Cardiac septum (tissue), 1 donor: ENCODE data around the gene SGPP2. TPM values are rescaled to one million over a fixed set of nuclear protein-coding genes. Genes with fewer than 3 reads are reported as not detected.

Source experiments
- DNase-seq: peaks from one replicate; pipeline ENCODE4 v3.0.0-alpha.2; 2020; ENCODE audit warnings: low spot score
- intact Hi-C: fragments of 100-400 bp; cut with DNase I; formaldehyde crosslinking; loops from one replicate; pipeline ENCODE4 v1.14.0; 2022
- total RNA-seq: library from RNA; stranded (reverse); fragmentation: NEBNext Ultra II Directional; extraction: Animal tissue kit (Norgen Biotek cat#: 25700); gene quantifications from one replicate; pipeline ENCODE4 v1.2.1, GENCODE V29; 2021
- donor health status: DM: no; HTN: no; CAD: no.

Gene SGPP2
- total RNA-seq, 1 donor from 2014 or later, result 1.0 TPM

GRCh38 chr2:222514901-222515300 lies 90.6 kb downstream of the SGPP2 start:
- intact Hi-C loops, result no loop called here
- DNase-seq, result no peak

GRCh38 chr2:222518570-222519381 lies 94.4 kb downstream of the SGPP2 start:
- intact Hi-C loops, result no loop called here
- DNase-seq, result no peak

GRCh38 chr2:222521099-222521498 lies 96.8 kb downstream of the SGPP2 start:
- DNase-seq, result no peak
- intact Hi-C loops, result no loop called here

DNA sequence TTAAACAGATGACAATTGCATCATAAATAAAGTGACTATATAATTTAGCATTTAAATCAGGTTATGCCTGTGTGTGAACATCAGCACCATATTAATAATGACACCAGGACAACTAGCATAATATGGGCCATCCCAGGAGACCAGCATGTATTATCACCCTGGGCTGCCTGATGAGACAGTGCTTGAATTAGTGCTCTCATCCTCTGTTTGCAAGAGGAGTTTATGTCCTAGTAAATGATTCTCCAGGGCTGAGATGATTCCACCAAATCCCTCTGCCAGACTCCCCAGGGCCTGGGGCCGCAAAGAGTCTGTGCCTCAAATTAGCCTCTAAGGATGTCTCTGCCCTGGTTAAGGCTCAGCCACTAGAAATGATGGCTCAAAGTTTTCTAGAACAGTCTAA lies 97.7 kb downstream of the SGPP2 start:
- DNase-seq, result no peak
- intact Hi-C loops, result no loop called here

DNA sequence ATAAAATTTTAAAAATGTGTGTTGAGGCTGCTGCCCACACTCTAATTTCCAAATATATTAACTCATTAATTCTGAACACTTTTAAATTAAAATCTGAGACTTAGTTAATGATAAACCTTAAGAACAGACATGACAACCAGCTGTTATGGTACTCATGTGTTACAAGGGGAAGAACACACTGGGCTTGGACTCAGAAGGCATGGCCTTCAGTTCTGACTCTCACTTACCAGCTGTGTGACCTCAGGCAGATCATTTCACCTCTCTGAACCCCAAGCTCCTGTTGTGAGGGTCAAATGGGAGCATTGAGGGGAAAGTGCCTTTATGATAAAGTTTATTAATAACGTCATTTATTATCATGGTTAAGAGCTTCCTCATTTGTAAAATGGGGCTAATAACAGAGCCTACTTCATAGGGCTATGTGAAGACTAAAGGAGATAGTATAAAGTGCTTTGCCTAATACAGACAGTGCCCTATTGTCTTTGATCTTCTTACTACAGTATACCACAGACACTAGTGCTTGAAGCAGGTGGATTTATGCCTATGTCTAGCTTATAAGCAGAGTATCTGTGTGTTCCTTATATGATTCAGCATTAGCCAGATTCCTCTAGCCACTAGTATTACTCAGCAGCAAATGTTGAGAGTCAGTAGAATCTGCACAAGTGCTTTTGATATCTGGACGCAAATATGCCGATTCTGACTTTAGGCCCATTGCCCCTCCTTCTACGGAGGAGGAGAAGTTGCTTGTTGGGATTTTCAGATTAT lies 99.6 kb downstream of the SGPP2 start:
- intact Hi-C loops, result no loop called here
- no peak for DNase-seq

- intact Hi-C loops, result no loop called here
- DNase-seq, result no peak
These were observed 101.5 kb downstream of the SGPP2 start for GRCh38 chr2:222525811-222526210.

- DNase-seq, result no peak
- intact Hi-C loops, result no loop called here
These were observed 102.3 kb downstream of the SGPP2 start for GRCh38 chr2:222526480-222527277.

DNA sequence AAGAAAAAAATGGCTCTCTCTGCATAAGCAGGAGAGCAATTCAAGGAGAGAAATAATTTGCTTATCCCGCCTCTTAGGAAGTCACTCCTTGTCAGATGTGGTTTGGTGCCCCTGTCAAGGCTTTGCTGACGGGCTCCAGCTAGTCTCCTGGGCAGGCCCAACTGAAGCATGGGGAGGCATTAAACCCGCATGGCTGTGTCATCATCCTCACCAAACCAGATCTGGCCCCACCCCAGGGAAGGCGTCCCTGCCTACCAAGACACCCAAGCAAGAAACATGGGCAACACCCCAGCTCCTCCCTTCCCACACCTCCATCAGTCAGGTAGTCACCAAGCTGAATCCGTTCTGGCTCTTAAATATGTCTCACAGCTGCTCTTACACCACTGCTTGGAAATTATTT lies 108.0 kb downstream of the SGPP2 start:
- intact Hi-C loops, result no loop called here

DNA sequence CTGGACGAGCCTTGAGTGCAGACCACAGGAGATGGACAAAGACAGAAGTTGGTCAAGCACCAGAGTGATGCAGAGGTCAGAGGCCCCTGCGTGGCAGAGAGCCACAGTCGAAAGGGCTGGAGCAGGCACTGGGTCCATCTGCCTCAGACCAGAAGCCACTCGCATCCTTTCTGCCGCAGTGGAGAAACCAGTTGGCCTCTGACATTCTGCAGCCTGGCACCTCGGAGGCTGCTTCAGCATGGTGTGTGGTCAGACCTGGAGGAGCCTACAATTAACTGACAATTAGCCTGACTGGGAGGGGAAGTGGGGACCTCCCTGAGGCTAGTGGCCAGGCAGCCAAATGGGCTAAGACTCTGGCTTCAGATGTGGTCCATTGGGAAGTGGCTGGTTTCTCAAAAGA lies 111.1 kb downstream of the SGPP2 start:
- intact Hi-C loops, result no loop called here
- DNase-seq, result no peak

More for the DNA sequence above, 108.0 kb downstream of the SGPP2 start:
- DNase-seq, result no peak

DNA sequence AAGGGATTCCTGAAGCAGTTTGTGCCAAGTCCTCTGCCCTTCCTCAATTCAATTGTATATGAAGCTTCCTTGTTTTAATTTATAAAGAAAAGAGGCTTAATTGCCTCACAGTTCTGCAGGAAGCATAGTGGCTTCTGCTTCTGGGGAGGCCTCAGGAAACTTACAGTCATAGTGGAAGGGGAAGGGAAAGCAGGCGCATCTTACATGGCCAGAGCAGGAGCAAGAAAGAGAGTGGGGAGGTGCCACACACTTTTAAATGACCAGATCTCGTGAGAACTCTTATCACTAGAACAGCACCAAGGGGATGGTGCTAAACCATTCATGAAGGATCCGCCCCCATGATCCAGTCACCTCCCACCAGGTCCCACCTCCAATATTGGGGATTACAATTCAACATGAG lies 114.2 kb downstream of the SGPP2 start:
- intact Hi-C loops, result no loop called here
- DNase-seq, result no peak

DNA sequence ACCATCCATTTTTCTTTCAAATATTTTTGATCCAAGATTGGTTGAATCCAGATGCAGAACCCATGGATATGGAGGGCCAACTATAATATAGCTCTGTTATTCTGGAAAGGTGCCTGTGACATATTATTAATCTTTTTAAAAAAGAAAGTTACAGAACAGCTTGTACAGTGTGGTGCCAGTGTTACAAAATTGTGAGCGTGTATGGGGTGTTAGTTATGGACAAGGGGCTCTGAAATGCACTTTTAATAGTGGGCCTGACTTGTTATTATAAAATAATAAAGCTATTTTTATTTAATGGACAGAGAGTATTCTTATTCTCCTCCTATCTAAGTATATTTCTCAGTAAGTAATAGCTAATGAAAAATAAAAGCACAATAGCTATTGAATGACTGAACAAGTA lies 120.3 kb downstream of the SGPP2 start:
- intact Hi-C loops, result no loop called here
- DNase-seq, result no peak

DNA sequence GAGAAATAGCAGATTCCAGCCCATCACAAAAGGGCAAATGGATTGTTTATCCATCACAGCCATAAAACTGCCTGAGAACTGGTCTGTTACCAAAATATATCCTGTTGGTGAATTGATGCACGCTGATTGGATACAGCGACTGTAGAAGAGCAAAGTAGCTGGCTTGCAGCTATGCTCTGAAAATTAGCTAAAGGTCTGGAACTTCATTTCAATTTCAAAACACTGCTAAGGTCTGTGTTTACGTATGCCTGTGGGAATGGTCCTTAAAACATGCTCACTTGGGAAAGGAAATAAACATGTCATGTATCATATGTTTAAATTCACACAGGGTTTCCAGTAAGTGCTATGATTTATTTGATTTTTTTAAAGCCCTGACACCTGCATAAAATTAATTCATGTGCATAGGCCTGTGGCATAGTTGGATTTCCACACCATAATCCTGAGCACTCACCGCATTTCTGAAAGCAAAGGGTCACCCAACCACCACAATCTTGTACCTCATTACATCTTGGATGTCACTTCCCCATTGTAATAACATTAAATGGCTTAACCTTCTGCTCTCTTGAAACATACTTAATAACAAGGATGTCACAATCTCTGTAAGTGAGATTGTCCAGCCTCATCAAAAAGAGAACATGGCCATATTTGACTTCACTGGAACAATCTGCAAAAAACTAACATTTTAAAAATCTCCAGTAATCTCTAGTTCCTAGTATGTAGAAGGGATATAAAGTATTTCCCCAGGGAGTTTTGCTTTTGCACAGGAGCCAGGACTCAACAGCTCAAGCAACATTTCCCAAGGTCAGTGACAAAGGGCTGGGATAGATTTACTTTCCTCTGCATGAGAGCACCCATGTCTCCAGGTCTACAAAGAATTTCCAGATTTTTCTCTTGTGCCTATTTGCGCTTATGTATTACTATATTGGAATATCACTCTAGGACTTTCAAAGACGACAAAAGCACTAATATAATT lies 121.8 kb downstream of the SGPP2 start:
- intact Hi-C loops, result no loop called here

GRCh38 chr2:222547083-222547482 lies 122.7 kb downstream of the SGPP2 start:
- no peak for DNase-seq
- intact Hi-C loops, result no loop called here

More for the DNA sequence above, 121.8 kb downstream of the SGPP2 start:
- DNase-seq, result no peak

DNA sequence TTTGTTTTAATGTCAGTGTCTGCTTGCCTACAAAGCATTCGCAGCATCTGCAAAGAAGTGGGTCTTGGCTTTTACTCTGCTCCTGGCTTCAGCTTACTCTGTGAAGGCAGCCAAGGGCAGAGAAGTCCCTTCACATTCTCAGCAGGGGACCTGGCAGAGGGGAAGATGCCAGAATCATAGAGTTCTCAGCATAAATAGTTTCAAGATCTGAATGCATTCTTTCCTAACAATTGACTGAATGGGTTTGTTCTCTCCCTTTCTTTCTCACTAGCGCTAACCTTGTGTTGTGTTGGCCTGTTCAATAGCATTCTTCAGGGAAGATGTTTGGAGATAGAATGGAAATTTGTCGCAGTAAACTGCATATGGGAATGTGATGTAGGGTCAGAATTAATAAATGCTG lies 124.6 kb downstream of the SGPP2 start:
- intact Hi-C loops, result no loop called here
- no peak for DNase-seq

- intact Hi-C loops, result no loop called here
- no peak for DNase-seq
These were observed 130.2 kb downstream of the SGPP2 start for GRCh38 chr2:222554517-222554916.

- intact Hi-C loops, result loop anchor here (10.0 kb wide), 1 partner anchor 54 kb away; no protein-coding TSS in a partner anchor
- no peak for DNase-seq
These were observed 136.8 kb downstream of the SGPP2 start for GRCh38 chr2:222561151-222561550.

- DNase-seq, result no peak
- intact Hi-C loops, result loop anchor here (1.0 to 10.0 kb wide), 2 partner anchors 53 to 244 kb away; no protein-coding TSS in a partner anchor
These were observed 137.7 kb downstream of the SGPP2 start for GRCh38 chr2:222561817-222562645.

DNA sequence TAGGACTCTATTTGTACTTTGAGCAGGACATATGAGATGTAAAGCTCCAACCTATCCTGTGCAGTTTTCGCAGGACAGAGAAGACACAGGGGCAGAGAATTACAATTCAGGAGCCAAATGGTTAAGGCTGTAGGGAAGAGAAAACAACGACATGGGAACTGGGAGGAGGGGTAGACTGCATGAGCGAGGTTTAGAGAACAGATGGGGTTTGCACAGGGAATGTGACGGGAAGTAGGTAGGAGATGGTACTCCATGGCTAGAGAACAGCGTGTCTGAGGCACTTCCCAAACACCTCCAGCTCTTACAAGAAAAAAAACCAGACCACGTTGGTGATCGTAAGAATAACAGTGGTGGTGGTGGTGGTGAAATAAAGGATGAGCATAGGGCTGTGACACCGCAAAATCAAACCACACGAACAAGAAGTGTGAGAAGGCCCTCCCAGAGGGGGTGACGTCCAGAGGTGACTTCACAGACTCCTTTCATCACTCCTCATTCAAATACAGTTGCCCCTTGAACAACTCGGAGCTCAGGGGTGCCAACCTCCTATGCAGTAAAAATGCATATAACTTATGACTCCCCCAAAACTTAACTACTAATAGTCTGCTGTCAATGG lies 138.9 kb downstream of the SGPP2 start:
- intact Hi-C loops, result loop anchor here (10.0 kb wide), 1 partner anchor 52 kb away; no protein-coding TSS in a partner anchor
- DNase-seq, result no peak
